ENCODE results near the gene LDLRAD4.

Gene LDLRAD4

GRCh38 chr18:13527256-13527655 is 308.7 kb downstream of the LDLRAD4 start:
- DNase-seq: no peak

GRCh38 chr18:13527730-13528129 is 309.2 kb downstream of the LDLRAD4 start:
- DNase-seq: no peak

GRCh38 chr18:13528739-13529392 is 310.3 kb downstream of the LDLRAD4 start:
- no peak for DNase-seq

GRCh38 chr18:13530033-13530878 is 311.7 kb downstream of the LDLRAD4 start:
- DNase-seq: no peak

- no peak for DNase-seq
Observed at GRCh38 chr18:13530879-13531387, 312.4 kb downstream of the LDLRAD4 start.

- no peak for DNase-seq
Observed at GRCh38 chr18:13531681-13532325, 313.2 kb downstream of the LDLRAD4 start.

- no peak for DNase-seq
Observed at GRCh38 chr18:13532406-13533075, 314.0 kb downstream of the LDLRAD4 start.

- DNase-seq: no peak
Observed at GRCh38 chr18:13534631-13535030, 316.1 kb downstream of the LDLRAD4 start.

GRCh38 chr18:13536578-13536977 is 318.0 kb downstream of the LDLRAD4 start:
- no peak for DNase-seq

- no peak for DNase-seq
Observed at GRCh38 chr18:13537022-13537780, 318.6 kb downstream of the LDLRAD4 start.

GRCh38 chr18:13538630-13539029 is 320.1 kb downstream of the LDLRAD4 start:
- DNase-seq: no peak

- DNase-seq: no peak
Observed at GRCh38 chr18:13539050-13539449, 320.5 kb downstream of the LDLRAD4 start.

GRCh38 chr18:13539843-13540476 is 321.4 kb downstream of the LDLRAD4 start:
- no peak for DNase-seq

GRCh38 chr18:13540477-13541182 is 322.1 kb downstream of the LDLRAD4 start:
- DNase-seq: no peak

GRCh38 chr18:13541621-13542519 is 323.3 kb downstream of the LDLRAD4 start:
- DNase-seq: no peak

- DNase-seq: no peak
Observed at GRCh38 chr18:13542520-13542847, 323.9 kb downstream of the LDLRAD4 start.

GRCh38 chr18:13543144-13543543 is 324.6 kb downstream of the LDLRAD4 start:
- no peak for DNase-seq

- no peak for DNase-seq
Observed at GRCh38 chr18:13543811-13544732, 325.5 kb downstream of the LDLRAD4 start.

GRCh38 chr18:13544953-13545352 is 326.4 kb downstream of the LDLRAD4 start:
- no peak for DNase-seq
